CD4-positive, alpha-beta T cell treated with Interleukin-17A for 1 hour (primary cell): Measurements from ENCODE around the gene FAM3D.

Source experiments
- DNase-seq: peaks from one replicate; pipeline ENCODE4 v3.0.0-alpha.2; 2020

The FAM3D gene

DNA sequence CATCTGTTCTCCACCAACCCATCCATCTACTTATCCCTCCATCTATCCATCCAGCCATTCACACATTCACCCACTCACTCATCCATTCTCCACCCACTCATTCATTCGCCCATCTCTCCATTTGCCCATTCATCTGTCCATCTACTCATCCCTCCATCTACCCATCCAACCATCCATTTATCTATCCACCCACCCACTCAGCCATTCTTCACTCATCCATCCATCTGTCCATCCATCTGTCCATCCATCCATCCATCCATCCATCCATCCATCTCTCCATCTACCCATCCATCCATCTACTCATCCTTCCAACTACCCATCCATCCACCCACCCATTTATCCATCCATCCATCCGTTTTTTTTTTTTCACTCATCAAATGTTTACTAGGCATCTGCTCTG is 13.9 kb downstream of the FAM3D start:
- DNase-seq: no peak

DNA sequence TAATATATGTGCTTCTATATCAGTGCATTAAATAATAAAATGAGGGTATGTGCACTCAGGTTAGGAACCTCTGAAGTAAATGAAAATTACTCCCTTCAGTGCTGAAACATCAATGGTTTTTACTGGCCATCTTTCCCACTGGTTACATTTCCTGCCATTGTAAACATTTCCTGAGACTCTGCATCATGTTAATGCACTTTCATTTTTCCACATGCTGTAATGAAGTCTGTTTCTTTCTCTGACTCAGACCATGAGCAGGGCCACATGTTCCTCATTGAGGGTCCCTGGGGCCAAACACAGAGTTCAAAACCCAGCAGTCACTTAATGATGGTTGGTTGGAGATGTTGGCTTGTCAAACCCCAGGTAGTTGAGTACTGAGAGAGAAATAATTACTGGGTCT is 15.3 kb downstream of the FAM3D start:
- no peak for DNase-seq

DNA sequence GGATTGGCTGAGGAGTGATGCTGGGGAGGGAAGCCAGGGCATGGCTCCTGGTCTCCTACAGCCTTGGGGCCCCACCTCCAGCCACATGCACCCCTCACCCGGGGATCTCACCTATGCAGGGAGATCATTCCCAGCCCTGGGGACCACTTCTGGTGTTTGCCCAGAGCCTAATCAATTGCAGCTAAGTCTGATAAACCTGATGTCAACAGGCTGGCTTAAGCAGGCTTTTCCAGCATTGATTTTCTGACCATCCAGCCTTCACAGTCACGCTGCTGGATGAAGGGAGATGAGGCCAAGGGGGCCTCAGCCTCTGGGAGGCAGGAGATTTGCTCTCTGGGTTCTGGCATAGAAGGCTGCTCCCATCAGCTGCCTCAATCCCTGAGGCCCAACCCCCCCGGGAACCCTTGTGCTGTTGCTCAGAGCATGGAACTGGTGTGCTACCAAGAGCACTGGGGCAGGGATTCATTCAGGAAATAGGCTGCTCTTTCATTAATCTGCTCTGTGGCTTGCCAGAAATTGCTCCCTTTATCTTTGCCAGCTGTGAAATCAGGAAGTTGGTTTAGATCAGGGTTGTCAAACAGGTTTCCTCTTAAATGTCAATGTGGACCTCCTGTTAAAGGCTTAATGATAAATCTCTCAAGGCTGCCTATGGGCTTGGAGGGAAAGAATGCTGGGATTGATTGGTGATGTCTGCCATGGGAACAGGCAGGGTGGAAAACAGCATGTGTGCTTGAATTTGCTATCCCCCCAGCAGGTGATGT is 19.0 kb downstream of the FAM3D start:
- DNase-seq: no peak

DNA sequence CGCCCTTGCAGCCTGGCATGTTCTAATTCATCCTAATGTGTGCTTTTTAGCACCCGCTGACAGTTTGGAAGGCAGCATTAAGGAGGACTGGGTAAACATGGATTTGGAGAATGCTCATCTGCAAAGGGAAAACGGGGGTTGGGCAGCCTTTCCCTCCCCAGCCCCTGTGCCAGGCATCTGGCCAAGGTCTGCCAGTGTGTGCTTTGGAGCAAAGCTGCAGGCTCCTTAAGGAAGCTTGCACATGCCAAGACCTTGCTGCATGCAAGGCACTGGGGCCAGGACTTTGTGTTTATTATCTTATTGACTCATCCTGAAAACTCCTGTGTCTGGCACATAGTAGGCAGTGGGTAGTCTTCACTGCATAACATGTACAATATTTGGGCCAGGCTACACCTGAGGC is 20.1 kb downstream of the FAM3D start:
- DNase-seq: no peak

DNA sequence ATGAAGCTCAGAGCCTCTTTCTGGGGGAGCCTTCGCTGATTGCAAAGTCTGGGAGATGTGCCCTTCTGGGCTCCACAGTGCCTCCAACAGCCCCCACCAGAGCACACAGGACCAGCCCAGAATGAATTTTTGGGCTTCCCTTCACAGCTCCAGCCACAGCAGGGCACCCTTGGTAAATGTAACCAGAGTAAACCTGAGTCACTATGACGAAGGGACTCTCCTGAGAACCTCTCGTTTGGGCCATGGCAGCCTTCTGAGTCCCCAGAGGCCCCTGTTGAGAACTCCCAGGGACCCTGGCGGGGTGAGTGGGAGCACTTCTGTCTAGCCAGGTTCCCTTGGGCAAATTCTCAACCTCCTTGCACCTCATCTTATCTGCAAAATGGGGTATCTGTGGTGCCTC is 20.8 kb downstream of the FAM3D start:
- DNase-seq: no peak

DNA sequence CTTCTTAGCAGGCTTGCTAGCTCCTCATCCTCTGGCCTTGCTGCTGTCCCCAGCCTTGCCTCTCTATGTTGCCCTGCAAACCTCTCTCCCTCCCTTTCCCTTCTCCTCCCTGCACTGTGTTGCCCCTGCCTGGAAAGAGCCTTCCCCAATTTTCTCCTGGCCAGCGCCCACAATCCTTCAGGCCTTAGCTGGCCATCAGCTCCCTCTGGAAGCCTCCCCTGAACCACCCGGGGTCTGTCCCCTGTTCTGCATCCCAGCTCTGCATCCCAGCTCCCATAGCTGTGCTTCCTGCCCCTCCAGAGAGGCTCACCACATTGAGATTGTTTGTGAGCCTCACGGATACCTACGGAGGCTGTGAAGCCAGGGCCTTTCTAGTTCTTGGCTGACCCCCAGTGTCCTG is 23.7 kb downstream of the FAM3D start:
- no peak for DNase-seq

DNA sequence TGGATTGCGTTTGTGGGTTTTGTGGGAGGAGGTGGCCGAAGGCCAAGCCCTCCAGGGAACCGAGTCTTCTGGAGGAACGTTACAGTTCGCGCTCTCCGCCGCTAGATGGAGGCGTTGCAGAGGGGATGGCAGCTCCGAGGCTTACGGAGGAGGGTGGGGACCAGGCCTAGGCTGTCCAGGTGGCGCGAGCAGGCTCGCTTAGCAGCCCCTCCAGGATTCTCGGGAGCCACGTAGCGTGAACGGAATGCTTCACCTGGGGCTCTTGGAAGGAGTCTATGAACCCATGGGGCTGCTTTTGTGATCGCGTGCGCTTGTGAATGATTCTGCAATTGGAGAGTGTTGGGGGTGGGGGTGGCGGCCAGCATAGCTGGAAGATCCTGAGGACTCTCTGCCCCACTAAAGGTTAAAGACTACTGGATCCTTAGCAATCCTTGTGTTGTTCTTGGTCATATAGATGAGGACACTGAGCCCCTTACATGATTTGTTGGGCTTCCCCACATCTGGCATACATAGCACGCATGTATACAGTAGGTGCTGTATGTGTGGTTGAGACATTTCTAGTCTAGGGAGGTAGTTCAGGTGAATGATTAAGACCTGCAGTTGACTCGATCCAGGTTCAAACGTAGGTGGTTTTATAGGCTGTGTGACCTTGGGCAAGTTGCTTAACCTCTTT is 25.7 kb downstream of the FAM3D start:
- DNase-seq: peak; percentile 33

DNA sequence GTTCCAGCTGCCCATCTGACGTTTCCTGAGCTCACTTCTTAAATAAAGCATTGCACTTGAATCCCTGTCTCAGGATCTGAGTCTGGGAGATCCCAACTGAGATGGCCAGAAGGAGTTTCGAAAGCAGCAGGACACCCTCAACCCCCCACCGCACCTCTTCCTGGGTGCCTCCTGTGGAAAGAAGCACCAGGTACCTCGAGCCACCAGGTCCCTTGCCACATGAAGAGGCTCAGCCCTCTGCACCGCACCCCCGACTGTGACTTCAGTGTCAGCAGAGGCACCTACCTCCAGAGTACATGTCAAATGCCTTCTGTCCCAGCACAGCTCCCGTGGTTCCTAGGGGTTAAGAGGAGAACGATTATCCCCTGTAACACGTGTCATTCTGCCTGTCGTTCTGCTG is 26.7 kb downstream of the FAM3D start:
- no peak for DNase-seq

DNA sequence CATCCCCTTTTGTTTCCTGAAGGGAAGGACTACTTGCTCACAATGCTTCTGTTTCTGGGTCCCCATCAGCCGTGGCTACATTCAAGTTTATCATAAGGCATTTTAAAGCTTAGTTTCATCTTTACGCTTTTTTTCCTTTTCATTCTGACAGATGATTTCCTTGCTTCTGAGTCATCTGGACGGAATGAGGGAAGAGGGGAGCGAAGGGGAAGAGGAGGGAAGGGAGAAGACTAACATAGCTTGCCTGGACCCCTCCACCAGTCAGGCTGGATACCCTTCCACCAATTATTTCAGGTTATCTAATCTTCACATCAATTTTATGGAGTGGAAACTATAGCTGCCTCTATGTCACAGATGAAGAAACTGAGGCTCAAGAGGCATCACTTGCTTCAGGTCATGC is 27.6 kb downstream of the FAM3D start:
- no peak for DNase-seq

DNA sequence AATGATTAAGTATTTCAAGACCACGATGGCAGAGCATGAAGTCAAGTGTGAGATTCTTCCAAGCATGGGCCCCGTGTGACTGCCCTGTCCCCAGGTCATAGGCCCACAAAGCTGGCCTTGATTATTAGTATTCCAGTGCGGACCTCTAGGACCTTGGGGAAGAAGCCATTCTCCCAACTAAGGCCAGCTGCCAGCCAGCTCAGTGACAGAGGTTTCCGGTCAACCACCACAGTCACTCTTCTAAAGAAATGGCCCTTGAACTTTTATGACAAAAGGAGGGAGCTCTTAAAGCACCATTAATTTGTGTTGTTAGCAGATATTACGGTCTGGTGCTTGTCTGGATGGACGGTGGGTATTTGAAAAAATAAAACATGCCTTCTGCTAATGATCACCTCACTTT is 28.0 kb downstream of the FAM3D start:
- DNase-seq: no peak

DNA sequence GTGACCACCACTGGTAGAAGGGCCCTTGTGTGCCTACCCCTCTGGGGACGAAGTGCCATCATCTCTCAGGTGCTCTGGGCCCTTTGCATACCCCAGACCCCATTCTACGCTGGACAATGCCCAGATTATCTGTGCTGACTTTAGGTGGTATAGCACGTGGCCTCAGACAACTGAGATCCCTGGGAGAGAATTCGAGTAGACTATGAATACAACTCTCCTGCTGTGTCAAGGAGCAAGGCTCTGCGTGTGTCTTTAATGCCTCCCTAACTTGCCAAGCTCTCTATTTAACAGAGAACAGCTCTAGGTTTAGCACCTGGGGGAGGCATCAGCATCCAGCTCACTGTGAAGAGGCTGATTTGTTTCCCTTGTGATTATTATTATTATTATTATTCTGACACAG is 29.1 kb downstream of the FAM3D start:
- DNase-seq: no peak

DNA sequence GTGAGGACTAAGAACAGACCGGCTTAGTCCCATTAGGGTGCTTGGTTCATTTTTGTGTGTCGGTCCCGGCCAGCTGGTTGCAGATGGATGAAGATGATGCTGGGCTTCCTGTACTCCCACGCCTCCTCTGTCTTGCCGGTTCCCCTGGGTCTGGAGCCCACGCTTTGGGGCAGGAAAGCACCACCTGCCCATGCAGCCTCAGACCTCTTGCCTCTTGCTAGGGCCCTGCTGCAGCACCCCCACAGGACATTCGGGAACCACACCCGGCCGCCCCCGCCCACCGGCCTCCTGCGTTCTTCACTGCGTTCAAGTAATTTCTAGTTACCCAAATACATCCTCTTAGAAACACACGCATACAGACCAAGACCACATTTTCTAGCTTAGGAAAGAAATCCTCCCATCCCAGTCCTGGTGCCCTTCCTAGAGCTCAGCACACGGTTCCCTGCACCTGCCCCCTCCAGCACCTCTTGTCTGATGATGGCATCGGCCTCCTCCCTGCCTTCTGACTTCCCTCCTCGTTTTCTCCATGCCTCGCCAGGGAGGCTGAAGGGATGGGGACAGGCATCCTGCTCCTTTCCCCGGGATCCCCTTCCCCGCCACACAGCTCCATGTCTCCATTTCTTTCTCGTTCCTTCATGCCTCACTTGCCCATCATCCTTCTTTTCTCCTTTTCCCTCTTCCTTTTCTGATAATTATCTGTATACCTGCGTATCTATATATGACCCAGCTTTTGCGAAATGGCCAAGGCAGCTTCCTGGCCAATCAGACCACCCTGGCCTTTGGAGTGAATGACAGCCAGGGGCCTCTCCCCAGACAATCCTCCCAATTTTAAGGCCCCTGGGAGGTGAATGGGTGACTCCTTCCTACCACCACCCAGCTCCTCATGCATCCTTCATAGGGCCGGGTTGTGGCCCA is 30.9 kb downstream of the FAM3D start:
- no peak for DNase-seq

DNA sequence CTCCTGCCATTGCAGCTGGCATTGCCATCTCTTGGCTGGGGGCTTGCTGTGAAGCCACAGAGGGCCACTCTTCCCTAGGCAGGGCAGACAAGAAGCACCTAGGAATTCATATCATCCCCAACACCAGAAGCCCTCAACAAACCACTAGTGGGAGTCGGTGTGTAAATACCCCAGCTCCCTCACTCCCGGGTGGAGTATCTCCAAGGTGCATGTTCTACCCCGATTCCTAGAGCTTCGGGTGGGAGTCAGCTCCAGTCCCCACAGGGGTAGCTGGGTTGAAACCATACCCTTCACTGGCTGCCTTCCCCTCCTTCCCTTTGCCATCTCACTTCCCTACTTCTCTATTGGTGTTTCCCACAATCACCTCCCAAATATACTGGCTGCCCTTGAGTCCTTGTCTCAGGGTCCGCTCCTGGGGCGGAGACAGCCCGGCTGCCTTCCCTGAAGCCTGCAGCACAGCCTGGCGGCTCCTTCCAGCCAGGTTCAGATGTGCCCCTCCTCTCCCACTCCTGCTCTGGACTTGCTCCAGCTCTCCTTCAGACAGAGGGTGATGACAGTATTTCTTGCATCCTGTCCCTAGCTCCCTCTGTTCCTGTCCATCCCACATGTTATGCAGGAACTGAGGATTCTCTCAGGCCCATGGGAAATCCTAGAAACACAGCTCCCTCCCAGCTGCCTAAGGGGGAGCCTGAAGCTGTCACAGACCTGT is 33.3 kb downstream of the FAM3D start:
- no peak for DNase-seq

DNA sequence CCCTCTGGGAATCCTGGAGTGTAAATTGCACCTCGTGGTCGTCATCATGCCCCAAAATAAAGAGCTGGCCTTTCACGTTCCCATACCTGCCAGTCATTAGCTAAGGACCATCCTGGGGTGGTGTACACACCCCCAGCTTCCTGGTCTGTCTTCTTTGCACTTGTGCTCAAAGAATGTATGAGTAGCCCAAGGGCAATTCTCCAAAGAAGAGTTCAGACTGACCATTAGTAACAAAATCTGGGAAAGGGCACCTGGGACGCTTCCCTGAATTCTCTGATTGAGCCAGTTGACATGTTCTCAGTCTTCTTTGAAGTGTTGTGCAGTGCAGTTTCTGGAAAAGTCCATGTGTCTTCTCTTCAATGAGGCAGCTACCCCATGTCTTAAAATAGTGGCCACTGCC is 34.8 kb downstream of the FAM3D start:
- DNase-seq: no peak

DNA sequence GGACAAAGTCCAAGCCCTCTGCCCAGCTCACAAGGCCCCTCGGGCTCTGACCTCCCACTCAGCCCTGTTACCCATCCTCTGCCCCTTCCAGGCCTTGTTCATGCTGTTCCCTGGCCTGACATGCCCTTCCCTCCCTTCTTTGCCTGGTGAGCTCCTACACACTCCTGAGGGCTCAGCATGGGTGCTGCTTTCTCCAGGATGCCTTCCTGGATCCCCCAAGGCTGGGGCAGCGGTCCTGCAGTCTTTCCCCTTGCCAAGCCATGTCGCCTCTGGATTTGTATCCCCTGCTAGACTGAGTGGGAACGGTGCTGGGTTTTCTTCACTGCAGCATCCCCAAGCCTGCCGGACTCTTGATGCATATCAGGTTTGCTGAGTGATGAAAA is 35.9 kb downstream of the FAM3D start:
- DNase-seq: no peak

DNA sequence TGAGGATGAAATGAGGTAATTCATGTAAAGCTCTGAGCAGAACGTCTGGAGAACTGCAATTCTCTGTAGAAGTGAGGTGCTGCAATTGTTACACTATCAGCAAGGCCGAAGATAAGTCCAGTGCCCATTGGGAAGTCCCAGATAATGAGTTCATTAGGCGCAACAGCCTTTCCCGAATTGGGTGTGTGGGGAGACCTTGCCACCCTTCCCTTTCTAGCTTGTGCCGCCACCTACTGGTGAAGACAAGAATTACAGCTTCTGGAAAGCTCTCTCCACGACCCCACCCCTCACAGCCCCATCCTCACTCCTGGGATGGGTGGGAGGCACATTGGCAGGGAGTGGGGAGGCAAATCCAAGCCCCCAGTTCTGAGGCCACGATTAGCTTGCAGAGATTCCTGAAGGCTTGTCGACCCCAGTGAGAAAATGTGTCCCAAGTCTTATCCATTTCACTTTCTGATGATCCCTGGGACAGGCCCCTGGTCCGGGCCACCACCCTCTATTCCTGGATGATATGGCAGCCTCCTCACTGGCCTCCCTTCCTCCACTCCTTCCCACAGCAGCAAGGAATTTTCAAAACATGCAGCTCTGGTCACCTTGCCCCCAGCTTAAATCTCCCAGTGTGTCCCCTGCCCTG is 36.4 kb downstream of the FAM3D start:
- DNase-seq: peak; percentile 57

DNA sequence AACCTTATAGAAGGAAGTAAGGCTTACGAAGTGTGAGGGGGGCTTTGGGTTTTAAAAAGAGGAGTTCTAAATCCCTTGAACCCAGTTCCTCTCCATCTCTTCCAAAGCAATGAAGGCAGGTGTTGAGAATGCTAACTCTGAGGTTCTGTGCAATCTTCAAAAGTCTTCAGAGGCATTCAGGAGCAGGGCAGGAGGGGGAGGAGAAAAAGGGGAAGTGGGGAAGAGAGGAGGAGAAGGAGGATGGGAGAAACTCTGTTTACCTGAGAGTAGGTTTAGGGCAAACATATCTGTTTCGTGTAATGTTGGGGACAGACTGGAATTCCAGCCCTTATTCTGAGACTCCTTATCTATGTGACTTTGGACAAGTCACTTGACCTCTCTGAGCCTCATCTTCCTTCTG is 36.9 kb downstream of the FAM3D start:
- no peak for DNase-seq

DNA sequence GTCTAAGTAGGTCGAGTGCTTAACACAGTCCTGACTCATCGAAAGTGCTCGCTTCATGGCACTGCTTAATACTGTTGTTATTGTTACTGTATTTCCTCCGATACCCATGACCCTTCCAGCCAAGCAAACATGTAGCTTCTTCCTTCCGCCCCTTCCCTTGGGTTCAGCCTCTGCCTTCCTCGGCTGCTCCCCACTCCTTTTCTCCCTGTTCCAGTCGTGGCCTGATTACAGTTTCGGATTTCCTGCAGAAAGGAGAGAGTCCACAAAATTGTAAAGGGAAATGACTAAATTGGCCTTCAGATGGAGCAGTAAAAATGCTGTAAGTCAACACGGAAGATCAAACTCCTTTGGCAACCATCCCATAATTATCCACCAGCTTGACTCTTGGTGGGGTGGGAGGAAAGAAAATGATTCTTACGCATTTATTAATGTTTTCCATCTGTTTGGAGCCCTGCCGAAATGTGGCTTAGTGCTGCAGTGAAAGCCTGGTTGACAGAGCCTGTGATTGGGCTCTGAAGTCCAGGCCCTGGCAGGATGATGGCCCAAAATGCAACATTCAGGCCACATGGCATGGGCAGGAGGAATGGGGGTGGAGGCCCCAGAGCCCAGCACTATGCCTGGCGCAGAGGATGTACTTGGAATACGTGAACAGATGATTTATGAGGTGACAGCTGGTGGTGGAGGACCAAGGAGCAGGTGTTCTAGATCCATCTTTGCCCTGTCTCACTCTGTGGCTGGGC is 37.6 kb downstream of the FAM3D start:
- no peak for DNase-seq

DNA sequence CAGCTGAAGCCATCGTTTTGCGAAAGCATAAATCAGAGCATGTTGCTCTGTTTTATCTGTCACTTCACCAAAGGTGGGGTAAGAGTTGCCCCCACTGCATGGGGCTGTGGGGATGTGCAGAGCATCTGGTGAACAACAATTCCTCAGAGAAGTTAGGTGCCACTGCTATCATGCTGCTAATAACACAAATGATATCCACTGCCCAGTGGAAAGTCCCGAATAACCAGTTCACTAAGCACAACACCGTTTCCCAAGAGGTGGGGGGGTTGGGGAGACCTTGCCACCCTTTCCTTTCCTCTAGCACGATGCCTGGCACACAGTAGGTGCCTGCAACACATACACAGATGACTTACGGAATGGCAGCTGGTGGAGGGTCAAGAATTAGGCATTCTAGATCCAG is 38.6 kb downstream of the FAM3D start:
- DNase-seq: no peak

DNA sequence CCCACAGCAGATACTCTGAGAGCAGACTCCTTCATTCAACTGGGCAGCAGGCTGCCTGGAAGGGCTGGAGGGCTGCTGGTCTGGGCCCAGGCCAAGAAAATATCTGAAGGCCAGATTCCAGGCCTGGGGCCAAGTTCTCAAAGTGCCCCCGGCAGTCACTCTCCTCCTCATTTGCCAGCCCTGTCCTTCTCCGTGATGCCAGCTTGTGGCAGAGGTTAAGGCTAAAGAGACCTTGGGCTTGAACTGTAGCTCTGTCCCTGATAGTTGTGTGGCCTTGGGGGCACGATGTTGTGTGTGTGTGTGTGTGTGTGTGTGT is 39.0 kb downstream of the FAM3D start:
- DNase-seq: no peak

DNA sequence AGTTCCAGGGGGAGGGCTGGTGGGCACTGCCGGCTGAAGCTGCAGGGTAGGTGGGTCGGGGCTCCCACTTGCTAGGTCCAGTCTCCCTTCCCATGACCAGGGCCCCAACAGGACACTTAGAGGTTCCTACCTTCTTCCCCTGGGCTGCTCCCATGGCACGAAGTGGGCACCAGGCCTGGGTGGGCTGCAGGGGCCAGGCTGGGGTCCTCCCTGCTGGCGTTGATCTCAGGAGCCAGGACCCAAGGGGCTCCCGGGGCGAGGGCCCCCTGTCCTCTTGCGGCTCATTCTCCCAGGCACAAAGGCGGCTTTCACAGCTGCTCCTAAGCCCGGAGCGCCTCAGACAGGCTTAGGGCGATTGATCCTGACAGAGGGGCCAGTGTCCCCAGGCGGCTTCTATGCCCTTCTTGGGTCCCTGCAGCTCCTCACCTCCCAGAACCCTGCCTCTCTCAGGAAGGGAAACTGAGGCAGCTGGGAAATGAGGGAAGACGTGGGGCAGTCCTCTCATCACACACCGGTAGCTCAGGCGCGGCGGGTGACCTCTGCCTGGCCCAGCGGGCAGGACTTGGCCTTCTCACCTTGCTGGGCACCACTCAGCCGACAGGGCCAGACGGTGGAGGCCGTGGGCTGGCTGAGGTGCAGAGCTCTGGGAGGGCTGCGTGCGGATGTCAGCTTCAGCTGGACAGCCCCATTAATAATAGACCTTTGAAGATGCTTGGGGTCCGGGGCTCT is 39.6 kb downstream of the FAM3D start:
- DNase-seq: no peak
